ENCODE measurements around the gene NPAT. TPM values are rescaled to one million over a fixed set of nuclear protein-coding genes. Genes with fewer than 3 reads are reported as not detected.

NPAT gene
- total and polyA plus RNA-seq, 10 of the 15 experiments (the other 5 are each of a cell fraction or from before 2014, with no cell fraction given): 7.5 to 32.8 (median 20.1) TPM

- no TSS peak for BruUV-seq (replicated peaks)
- Histone ChIP-seq H3K27ac (ENCODE audit: control insufficient read depth, insufficient read depth) (peak overlapping the region; percentile 97), H4K20me1 (ENCODE audit: control insufficient read depth, insufficient read depth) (no peaks in the 10 kb centered on the region), H3K4me3 (peak overlapping the region; percentile 97), H3K36me3 (ENCODE audit: control insufficient read depth in 2 of 2, insufficient read depth in 2 of 2, low read length in 1 of 2) (peaks cover 0 to 9% of the 10 kb centered on the region in 2 experiments; a peak in 2 of 4 replicates), H2AFZ (ENCODE audit: control insufficient read depth, low read depth, low read length) (no peak overlapping the region), H3K4me2 (ENCODE audit: control insufficient read depth, insufficient read depth) (peak overlapping the region; percentile 94), H3K27me3 (replicated peaks in 1 of 2; ENCODE audit: control insufficient read depth in 2 of 2, insufficient read depth in 2 of 2, low read length in 1 of 2) (no peaks in the 10 kb centered on the region), H3K9ac (ENCODE audit: control insufficient read depth, insufficient read depth, low read length) (peak overlapping the region; percentile 99), H3K9me3 (replicated peaks; ENCODE audit: control insufficient read depth, insufficient read depth, low read length) (peaks cover 2% of the 10 kb centered on the region; the same call in 2 of the 3 replicates), H3K4me1 (ENCODE audit: control insufficient read depth, insufficient read depth, low read length) (peaks cover 11% of the 10 kb centered on the region), H3K79me2 (ENCODE audit: control insufficient read depth, insufficient read depth, low read length) (peaks cover 89% of the 10 kb centered on the region)
- FAIRE-seq (no peak), DNase-seq (ENCODE audit: low read depth, low spot score) (no peak), ATAC-seq (no peak)
- in situ Hi-C loops (cut with MboI) (no loop called here), intact Hi-C loops (cut with micrococcal nuclease; ENCODE audit: unreplicated experiment) (loop anchor here (5.0 to 10.0 kb wide), 3 partner anchors 244 to 441 kb away; partner anchors contain the start of genes C11orf65 and POGLUT3)
- SMC1A ChIA-PET (ENCODE audit: uncharacterized antibody, unreplicated experiment): interaction anchor here (0.9 to 7.9 kb wide), 9 partner anchors 12 to 103 kb away, joined by 3 to 112 read pairs (median 6); no protein-coding TSS in a partner anchor
- 23% methylated on average over 5 of the region's 5 CpGs for WGBS (ENCODE audit: insufficient coverage, insufficient replicate concordance, low lambda C conversion rate, missing lambda C conversion rate)
- CTCF ChIA-PET: interaction anchor here (0.8 to 4.1 kb wide), 12 partner anchors 8 to 210 kb away, joined by 3 to 33 read pairs (median 4); no protein-coding TSS in a partner anchor
- RAD21 ChIA-PET (ENCODE audit: unreplicated experiment): interaction anchor here (0.7 to 7.0 kb wide), 11 partner anchors 16 to 427 kb away, joined by 3 to 82 read pairs (median 5); partner anchors contain the start of genes ACAT1 and CUL5
- POLR2A ChIA-PET: interaction anchor here (0.8 to 2.5 kb wide), 7 partner anchors 16 to 446 kb away, joined by 3 to 20 read pairs (median 4); no protein-coding TSS in a partner anchor
- TF ChIP-seq ZBTB40 (IDR thresholded peaks at IDR 0.05; ENCODE audit: borderline replicate concordance): no peak
- TF ChIP-seq YBX1 (IDR thresholded peaks at IDR 0.05): no peak
- no peak for TF ChIP-seq ZNF622 (IDR thresholded peaks at IDR 0.05)
- peak; percentile 56 for TF ChIP-seq RAD21 (IDR thresholded peaks at IDR 0.05; ENCODE audit: insufficient read depth, low read depth, low read length)
- no peak for TF ChIP-seq TARDBP (IDR thresholded peaks at IDR 0.05; ENCODE audit: borderline replicate concordance)
- no peak for TF ChIP-seq BCLAF1 (IDR thresholded peaks at IDR 0.05)
- TF ChIP-seq WRNIP1 (IDR thresholded peaks at IDR 0.05; ENCODE audit: borderline replicate concordance, low read depth, low read length): no peak
- TF ChIP-seq NFIC (IDR thresholded peaks at IDR 0.05; ENCODE audit: low read depth, low read length): no peak
- TF ChIP-seq FOS (IDR thresholded peaks at IDR 0.05; ENCODE audit: borderline replicate concordance, extremely low read depth, insufficient read length): no peak
- no peak for TF ChIP-seq TBL1XR1 (IDR thresholded peaks at IDR 0.05; ENCODE audit: low read depth, low read length)
- no peak for TF ChIP-seq ZNF207 (IDR thresholded peaks at IDR 0.05; ENCODE audit: borderline replicate concordance)
- no peak for TF ChIP-seq IRF3 (IDR thresholded peaks at IDR 0.05)
- no peak for TF ChIP-seq ATF3 (IDR thresholded peaks at IDR 0.05; ENCODE audit: borderline replicate concordance, extremely low read depth, low read depth, low read length)
These were observed 1.6 kb downstream of the NPAT start for GRCh38 chr11:108220721-108221336.
